Gastroesophageal sphincter (tissue), 4 donors: ENCODE measurements around the gene YWHAE. TPM values are rescaled to one million over a fixed set of nuclear protein-coding genes. Genes with fewer than 3 reads are reported as not detected.

Experiments used
- ATAC-seq: fragments of 150-250 bp; one replicate; pipeline ENCODE4 v1.9.1; 2016; ENCODE audit warnings: mild to moderate bottlenecking, moderate library complexity
- H3K27ac ChIP-seq, 4 donors: fragments of 200-600 bp; sonication (generic) in 3 of 4; 1 replicate in 3 of 4; 2 replicates in 1 of 4; pipeline ENCODE4 v1.5.1; 2016 to 2019
- H3K27me3 ChIP-seq: fragments of 200-600 bp; sonication (generic); one replicate; pipeline ENCODE4 v1.5.1; 2019
- H3K36me3 ChIP-seq, 2 donors: fragments of 200-600 bp; sonication (generic); one replicate each; pipeline ENCODE4 v1.5.1; 2019; ENCODE audit warnings: control low read depth in 1 of 2
- H3K4me1 ChIP-seq, 3 donors: fragments of 200-600 bp; sonication (generic); 1 replicate in 2 of 3; 2 replicates in 1 of 3; pipeline ENCODE4 v1.5.1; 2016 to 2019; ENCODE audit warnings: control low read depth in 2 of 3
- H3K4me3 ChIP-seq, 2 donors: fragments of 200-600 bp; sonication (generic); one replicate each; pipeline ENCODE4 v1.5.1; 2019; ENCODE audit warnings: mild to moderate bottlenecking in 1 of 2, moderate library complexity in 1 of 2
- H3K9me3 ChIP-seq, 3 donors: fragments of 200-600 bp; sonication (generic); one replicate each; pipeline ENCODE4 v1.5.1; 2017 to 2019; ENCODE audit warnings: control low read depth in 2 of 3
- EP300 ChIP-seq: sonication (generic); formaldehyde crosslinking; IDR thresholded peaks from one replicate; pipeline ENCODE4 v1.6.1; 2017; ENCODE audit warnings: antibody characterized with exemption, mild to moderate bottlenecking
- POLR2A ChIP-seq, 2 donors: fragments of 450-650 bp; IDR thresholded peaks; one replicate each; pipeline ENCODE4 v1.6.1; 2017; ENCODE audit warnings: antibody characterized with exemption in 2 of 2, mild to moderate bottlenecking in 2 of 2, moderate library complexity in 1 of 2
- POLR2AphosphoS5 ChIP-seq: sonication (generic); formaldehyde crosslinking; IDR thresholded peaks from one replicate; pipeline ENCODE4 v1.6.1; 2017; ENCODE audit warnings: antibody characterized with exemption
- WGBS, 2 donors: methylation state at CpG; one replicate each; pipeline ENCODE4 v1.1.5; 2018; ENCODE audit warnings: low coverage in 1 of 2; 5-methylcytosine and 5-hydroxymethylcytosine counted together
- total RNA-seq, 4 donors: library from RNA; depleted of rRNA; stranded (reverse); fragments of >200 nt; gene quantifications; one replicate each; pipeline ENCODE4 v1.1.0, GENCODE V29; 2016
- TF ChIP-seq, protein P1 (sequence below), 4 experiments: fragments of 200-600 bp in 2 of 4; fragments of 450-650 bp in 2 of 4; sonication (generic) in 1 of 4; IDR thresholded peaks; one replicate each; pipeline ENCODE4 v1.5.1; 2017 to 2019; ENCODE audit warnings: antibody characterized with exemption in 4 of 4, mild to moderate bottlenecking in 2 of 4, moderate library complexity in 2 of 4

YWHAE gene
- total RNA-seq, 4 donors from 2014 or later = 359 to 456 (median 398) TPM

DNA sequence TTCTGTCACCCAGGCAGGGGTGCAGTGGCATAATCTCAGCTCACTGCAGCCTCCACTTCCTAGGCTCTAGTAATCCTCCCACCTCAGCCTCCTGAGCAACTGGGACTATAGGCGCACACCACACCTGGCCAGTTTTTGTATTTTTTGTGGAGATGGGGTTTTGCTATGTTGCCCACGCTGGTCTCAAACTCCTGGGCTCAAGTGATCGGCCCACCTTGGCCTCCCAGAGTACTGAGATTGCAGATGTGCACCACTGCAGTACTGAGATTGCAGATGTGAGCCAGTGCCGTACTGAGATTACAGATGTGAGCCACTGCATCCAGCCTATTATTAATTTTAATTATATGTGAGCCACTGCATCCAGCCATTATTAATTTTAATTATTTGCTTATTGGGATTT is 42.2 kb upstream of the YWHAE start:
- no peak for ATAC-seq
- H3K4me1 ChIP-seq = peaks cover 0 to 49% (median 4%) of the 10 kb centered on the region in 3 donors
- H3K9me3 ChIP-seq = no peaks in the 10 kb centered on the region
- H3K36me3 ChIP-seq = no peaks in the 10 kb centered on the region
- H3K4me3 ChIP-seq = no peak overlapping the region
- H3K27ac ChIP-seq = no peak overlapping the region
- WGBS, 2 donors = 94 to 95% methylated on average over 3 to 4 of the region's 4 CpGs
- H3K27me3 ChIP-seq = no peaks in the 10 kb centered on the region
- TF ChIP-seq POLR2AphosphoS5 (no peak), POLR2A (IDR thresholded peaks at IDR 0.05) (no peak), EP300 (no peak)
- TF ChIP-seq, protein P1, sequence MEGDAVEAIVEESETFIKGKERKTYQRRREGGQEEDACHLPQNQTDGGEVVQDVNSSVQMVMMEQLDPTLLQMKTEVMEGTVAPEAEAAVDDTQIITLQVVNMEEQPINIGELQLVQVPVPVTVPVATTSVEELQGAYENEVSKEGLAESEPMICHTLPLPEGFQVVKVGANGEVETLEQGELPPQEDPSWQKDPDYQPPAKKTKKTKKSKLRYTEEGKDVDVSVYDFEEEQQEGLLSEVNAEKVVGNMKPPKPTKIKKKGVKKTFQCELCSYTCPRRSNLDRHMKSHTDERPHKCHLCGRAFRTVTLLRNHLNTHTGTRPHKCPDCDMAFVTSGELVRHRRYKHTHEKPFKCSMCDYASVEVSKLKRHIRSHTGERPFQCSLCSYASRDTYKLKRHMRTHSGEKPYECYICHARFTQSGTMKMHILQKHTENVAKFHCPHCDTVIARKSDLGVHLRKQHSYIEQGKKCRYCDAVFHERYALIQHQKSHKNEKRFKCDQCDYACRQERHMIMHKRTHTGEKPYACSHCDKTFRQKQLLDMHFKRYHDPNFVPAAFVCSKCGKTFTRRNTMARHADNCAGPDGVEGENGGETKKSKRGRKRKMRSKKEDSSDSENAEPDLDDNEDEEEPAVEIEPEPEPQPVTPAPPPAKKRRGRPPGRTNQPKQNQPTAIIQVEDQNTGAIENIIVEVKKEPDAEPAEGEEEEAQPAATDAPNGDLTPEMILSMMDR (IDR thresholded peaks at IDR 0.05) = no peak

DNA sequence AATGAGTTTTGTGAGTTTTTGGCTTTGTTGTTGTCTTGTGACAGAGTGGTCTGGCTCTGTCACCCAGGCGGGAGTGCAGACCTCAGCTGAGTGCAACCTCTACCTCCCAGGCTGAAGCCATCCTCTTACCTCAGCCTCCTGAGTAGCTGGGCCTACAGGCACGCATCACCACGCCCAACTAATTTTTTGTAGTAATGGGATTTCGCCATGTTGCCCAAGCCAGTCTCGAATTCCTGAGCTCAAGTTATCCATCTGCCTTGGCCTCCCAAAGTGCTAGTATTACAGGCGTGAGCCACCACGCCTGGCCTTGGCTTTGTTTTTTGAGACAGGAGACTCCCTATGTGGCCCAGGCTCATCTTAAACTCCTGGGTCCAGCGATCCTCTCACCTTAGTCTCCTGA is 40.9 kb upstream of the YWHAE start:
- WGBS, 2 donors = 97 to 100% methylated on average over 4 to 6 of the region's 8 CpGs
- TF ChIP-seq POLR2A (IDR thresholded peaks at IDR 0.05) (no peak), POLR2AphosphoS5 (no peak), EP300 (no peak)
- TF ChIP-seq, protein P1 (IDR thresholded peaks at IDR 0.05) = no peak

DNA sequence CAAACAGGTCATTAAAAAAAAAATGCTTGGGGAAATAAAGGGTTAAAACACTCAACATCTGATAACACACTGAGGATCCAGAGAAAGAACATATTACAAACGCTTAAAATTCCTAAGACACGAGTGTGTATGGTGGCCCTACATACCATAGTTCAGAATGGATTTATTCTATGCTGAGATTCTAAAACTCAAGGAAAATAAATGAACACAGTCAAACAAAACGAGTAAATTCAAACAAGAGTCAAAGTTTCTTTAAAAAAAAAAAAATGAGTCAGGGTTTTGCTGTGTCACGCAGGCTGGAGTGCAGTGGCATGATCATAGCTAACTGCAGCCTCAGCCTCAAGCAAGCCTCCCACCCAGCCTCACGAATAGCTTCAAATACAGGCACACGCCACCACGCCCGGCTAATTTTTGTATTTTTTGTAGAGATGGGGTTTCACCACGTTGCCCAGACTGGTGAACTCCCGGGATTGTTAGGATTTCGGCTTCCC is 38.6 kb upstream of the YWHAE start:
- H3K27ac ChIP-seq = peak overlapping the region in 2 of 4 donors; percentile 2 to 60
- H3K9me3 ChIP-seq = no peaks in the 10 kb centered on the region
- no peak for TF ChIP-seq POLR2AphosphoS5
- no peak for TF ChIP-seq EP300
- TF ChIP-seq, protein P1 (IDR thresholded peaks at IDR 0.05) = no peak
- no peak for TF ChIP-seq POLR2A (IDR thresholded peaks at IDR 0.05)
- WGBS, 2 donors = 39 to 57% methylated on average over 8 to 11 of the region's 11 CpGs
- peak; percentile 39 for ATAC-seq
- H3K36me3 ChIP-seq = peaks cover 0 to 35% of the 10 kb centered on the region in 2 donors
- no peaks in the 10 kb centered on the region for H3K27me3 ChIP-seq
- H3K4me1 ChIP-seq = peaks cover 0 to 50% (median 4%) of the 10 kb centered on the region in 3 donors
- no peak overlapping the region for H3K4me3 ChIP-seq

More for the DNA sequence above, 40.9 kb upstream of the YWHAE start:
- H3K4me1 ChIP-seq = peaks cover 0 to 44% (median 4%) of the 10 kb centered on the region in 3 donors
- H3K9me3 ChIP-seq = no peaks in the 10 kb centered on the region
- H3K27me3 ChIP-seq = no peaks in the 10 kb centered on the region
- H3K36me3 ChIP-seq = peaks cover 0 to 12% of the 10 kb centered on the region in 2 donors
- H3K27ac ChIP-seq = no peak overlapping the region
- no peak for ATAC-seq
- H3K4me3 ChIP-seq = no peak overlapping the region

DNA sequence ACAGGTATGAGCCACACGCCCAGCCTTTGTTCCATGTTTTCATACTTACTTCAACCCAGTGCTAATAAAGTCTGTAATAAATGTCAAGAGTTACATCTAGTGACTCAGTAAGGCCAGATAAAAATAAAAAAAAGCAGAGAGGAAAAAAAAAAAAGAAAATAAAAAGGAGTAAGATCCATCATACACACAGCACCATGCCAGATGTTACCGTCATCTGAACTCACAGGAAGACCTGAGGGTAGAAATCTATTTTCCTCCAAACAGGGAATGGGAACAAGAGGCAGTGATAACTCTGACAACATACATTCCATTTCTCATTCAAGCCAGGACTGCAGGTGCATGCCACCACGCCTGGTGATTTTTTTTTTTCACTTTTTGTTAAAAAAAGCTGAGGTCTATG is 35.3 kb upstream of the YWHAE start:
- Histone ChIP-seq H3K36me3 (peaks cover 0 to 56% of the 10 kb centered on the region in 2 donors), H3K4me3 (no peak overlapping the region), H3K4me1 (peaks cover 0 to 67% (median 4%) of the 10 kb centered on the region in 3 donors), H3K27me3 (no peaks in the 10 kb centered on the region), H3K27ac (no peak overlapping the region), H3K9me3 (no peaks in the 10 kb centered on the region)
- no peak for TF ChIP-seq POLR2AphosphoS5
- TF ChIP-seq POLR2A (IDR thresholded peaks at IDR 0.05) = no peak
- TF ChIP-seq EP300 = no peak
- TF ChIP-seq, protein P1 (IDR thresholded peaks at IDR 0.05) = no peak
- ATAC-seq = no peak
- whole genome bisulfite sequencing, 2 donors = 64 to 94% methylated on average over 2 to 3 of the region's 3 CpGs

DNA sequence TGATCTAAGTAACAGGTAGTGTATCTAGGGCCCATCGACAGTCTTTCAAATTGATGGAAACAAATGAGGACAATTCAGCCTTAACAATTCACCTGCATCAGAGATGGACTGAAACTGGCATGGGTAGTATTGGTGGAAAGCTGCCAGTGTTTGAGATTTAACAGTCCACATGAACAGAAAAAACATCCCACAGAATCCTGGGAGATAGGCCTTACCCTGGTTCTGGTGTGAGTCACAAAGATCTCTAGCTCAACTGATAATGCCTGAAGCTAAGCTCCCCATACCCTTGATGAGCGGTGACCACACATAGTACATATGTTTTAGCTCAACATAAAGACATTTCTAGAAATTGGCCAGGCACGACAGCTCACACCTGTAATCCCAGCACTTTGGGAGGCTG is 34.1 kb upstream of the YWHAE start:
- WGBS, 2 donors = 40% methylated on average over 1 of the region's 3 CpGs; no CpG with 5 or more reads in 1 of the 2 donors
- peaks cover 0 to 61% (median 4%) of the 10 kb centered on the region in 3 donors for H3K4me1 ChIP-seq
- H3K27ac ChIP-seq = no peak overlapping the region
- ATAC-seq = no peak
- no peak overlapping the region for H3K4me3 ChIP-seq
- no peaks in the 10 kb centered on the region for H3K9me3 ChIP-seq
- H3K27me3 ChIP-seq = no peaks in the 10 kb centered on the region
- peaks cover 0 to 66% of the 10 kb centered on the region in 2 donors for H3K36me3 ChIP-seq
- TF ChIP-seq POLR2A (IDR thresholded peaks at IDR 0.05) (no peak), EP300 (no peak), POLR2AphosphoS5 (no peak)
- TF ChIP-seq, protein P1 (IDR thresholded peaks at IDR 0.05) = no peak
